Cerebellar nuclear complex (tissue), 1 donor: ENCODE data around the gene DDX4.

Experiments used
- DNase-seq, 2 experiments: peaks; one replicate each; lab custom pipeline; 2025; lab: John Stamatoyannopoulos, UW

DDX4 gene

GRCh38 chr5:55821731-55822512 is 84.1 kb downstream of the DDX4 start:
- no peak for DNase-seq

GRCh38 chr5:55823151-55823796 is 85.4 kb downstream of the DDX4 start:
- DNase-seq: no peak

- DNase-seq: no peak
These were observed 92.1 kb downstream of the DDX4 start for GRCh38 chr5:55829956-55830355.

- no peak for DNase-seq
These were observed 94.6 kb downstream of the DDX4 start for GRCh38 chr5:55832446-55832845.

- no peak for DNase-seq
These were observed 98.3 kb downstream of the DDX4 start for GRCh38 chr5:55836191-55836590.

- DNase-seq: no peak
These were observed 104.1 kb downstream of the DDX4 start for GRCh38 chr5:55841976-55842375.

- no peak for DNase-seq
These were observed 110.0 kb downstream of the DDX4 start for GRCh38 chr5:55847837-55848236.

- no peak for DNase-seq
These were observed 110.9 kb downstream of the DDX4 start for GRCh38 chr5:55848783-55849182.

GRCh38 chr5:55850839-55851674 is 113.2 kb downstream of the DDX4 start, which contains the start of gene IL31RA:
TSS of gene IL31RA (plus strand) at chr5:55851357. CDS start at chr5:55851571, 214 bp downstream.
- no peak for DNase-seq

- no peak for DNase-seq
These were observed 113.8 kb downstream of the DDX4 start for GRCh38 chr5:55851675-55851979.

GRCh38 chr5:55852503-55852902 is 114.6 kb downstream of the DDX4 start:
- no peak for DNase-seq

- no peak for DNase-seq
These were observed 115.3 kb downstream of the DDX4 start for GRCh38 chr5:55853041-55853670.

GRCh38 chr5:55853818-55854217 is 116.0 kb downstream of the DDX4 start:
- DNase-seq: no peak

GRCh38 chr5:55855509-55855908 is 117.6 kb downstream of the DDX4 start:
- DNase-seq: no peak

- no peak for DNase-seq
These were observed 118.8 kb downstream of the DDX4 start for GRCh38 chr5:55856516-55857246.

GRCh38 chr5:55857247-55857640 is 119.4 kb downstream of the DDX4 start:
- no peak for DNase-seq

GRCh38 chr5:55858104-55858503 is 120.2 kb downstream of the DDX4 start:
- no peak for DNase-seq

- no peak for DNase-seq
These were observed 122.4 kb downstream of the DDX4 start for GRCh38 chr5:55860288-55860687.

GRCh38 chr5:55860709-55861108 is 122.8 kb downstream of the DDX4 start:
- no peak for DNase-seq

- no peak for DNase-seq
These were observed 127.0 kb downstream of the DDX4 start for GRCh38 chr5:55864606-55865541.
